GM20000 (cell line): Measurements from ENCODE around the gene FECH.
"Not testable (repeated sequence)": the region's sequence is repeated elsewhere in the genome, so short reads cannot be mapped to it uniquely, and the experiment has no call there.

ENCODE experiments used
- DNase-seq: peaks from one replicate; pipeline ENCODE4 v3.0.0; 2012; ENCODE audit warnings: low spot score
- CTCF ChIP-seq: IDR thresholded peaks from 2 replicates; pipeline ENCODE4 v1.5.1; 2012; ENCODE audit warnings: mild to moderate bottlenecking, control low read depth; ENCODE audit errors: extremely low read depth, missing control alignments

Gene FECH

GRCh38 chr18:57529151-57529550 is 57.4 kb downstream of the FECH start:
- TF ChIP-seq CTCF: no peak
- DNase-seq: no peak

DNA sequence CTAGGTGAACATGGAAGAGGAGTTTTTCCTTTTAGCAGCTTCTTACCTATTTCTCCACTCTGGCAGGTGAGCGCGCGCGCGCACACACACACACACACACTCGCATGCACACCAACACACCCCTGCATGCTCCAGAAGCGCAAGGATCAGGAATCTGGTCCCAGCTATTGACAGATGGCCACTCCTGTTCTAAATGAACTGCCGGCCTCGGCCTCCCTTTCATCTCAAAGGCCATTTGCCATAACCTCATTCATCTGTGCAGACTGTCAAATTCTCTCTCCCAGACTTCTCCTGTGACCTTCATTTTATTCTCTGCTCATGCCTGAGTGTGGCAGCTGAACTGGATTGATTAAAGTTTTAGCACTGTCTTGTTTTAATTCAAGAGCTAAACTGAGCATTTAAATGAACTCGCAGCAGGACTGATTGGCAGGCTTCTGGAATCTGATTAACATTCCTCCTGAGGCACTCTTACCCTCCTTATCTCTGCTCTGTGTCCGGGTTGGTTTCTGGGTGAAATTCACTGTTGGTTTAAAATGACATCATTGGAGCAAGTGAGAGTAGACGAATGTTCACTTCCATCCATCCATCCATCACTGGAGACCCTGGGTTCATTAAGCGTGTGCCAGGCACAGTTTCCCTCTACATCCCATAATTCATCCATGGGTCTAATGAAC is 58.8 kb downstream of the FECH start:
- DNase-seq: no peak
- TF ChIP-seq CTCF: no peak

GRCh38 chr18:57523171-57523956 is 63.1 kb downstream of the FECH start:
- DNase-seq: peak; percentile 23
- no peak for TF ChIP-seq CTCF

GRCh38 chr18:57522348-57522747 is 64.2 kb downstream of the FECH start:
- not testable (repeated sequence) for DNase-seq

DNA sequence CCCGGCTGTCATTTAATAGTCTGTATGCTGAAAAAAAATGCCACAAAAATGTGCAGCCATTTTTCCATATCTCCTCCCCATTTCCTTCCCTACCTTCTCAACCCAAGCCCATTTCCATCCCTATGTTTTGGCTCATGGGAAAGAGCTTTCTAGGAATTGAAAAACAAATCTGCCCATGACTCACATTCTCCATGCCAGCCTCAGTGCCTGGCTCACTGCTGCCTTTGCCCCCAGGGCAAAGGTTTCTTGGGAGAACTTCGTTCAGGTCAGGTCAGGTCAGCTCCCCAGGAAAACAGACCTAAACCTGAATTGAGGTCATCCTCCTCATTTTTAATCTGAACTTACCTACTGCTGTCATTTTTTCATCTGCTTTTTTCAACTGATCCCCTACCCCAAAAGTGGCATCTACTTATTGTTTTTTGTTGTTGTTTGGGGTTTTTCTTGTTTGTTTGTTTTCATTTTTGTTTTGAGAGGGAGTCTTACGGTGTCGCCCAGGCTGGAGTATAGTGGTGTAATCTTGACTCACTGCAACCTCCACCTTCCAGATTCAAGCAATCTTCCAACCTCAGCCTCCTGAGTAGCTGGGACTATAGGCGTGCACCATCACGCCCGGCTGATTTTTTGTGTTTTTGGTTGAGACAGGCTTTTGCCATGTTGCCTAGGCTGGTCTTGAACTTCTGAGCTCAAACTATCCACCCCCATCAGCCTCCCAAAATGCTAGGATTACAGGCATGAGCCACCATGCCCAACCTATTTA is 66.7 kb downstream of the FECH start:
- no peak for TF ChIP-seq CTCF
- DNase-seq: no peak

- DNase-seq: no peak
- no peak for TF ChIP-seq CTCF
These were observed 68.0 kb downstream of the FECH start for GRCh38 chr18:57518533-57518932.

- no peak for DNase-seq
- TF ChIP-seq CTCF: no peak
These were observed 70.4 kb downstream of the FECH start for GRCh38 chr18:57516056-57516455.
